NCI-H526 treated with DMSO at 0.1 percent for 48 hours (cell line): ENCODE data around the gene LHX8.
A peak's percentile ranks its signal among the peaks of the same experiment; 100 is the strongest.
"Not testable (repeated sequence)": the region's sequence is repeated elsewhere in the genome, so short reads cannot be mapped to it uniquely, and the experiment has no call there.

Experiments used
- DNase-seq: peaks from one replicate; lab custom pipeline; 2025; lab: John Stamatoyannopoulos, UW

The LHX8 gene

DNA sequence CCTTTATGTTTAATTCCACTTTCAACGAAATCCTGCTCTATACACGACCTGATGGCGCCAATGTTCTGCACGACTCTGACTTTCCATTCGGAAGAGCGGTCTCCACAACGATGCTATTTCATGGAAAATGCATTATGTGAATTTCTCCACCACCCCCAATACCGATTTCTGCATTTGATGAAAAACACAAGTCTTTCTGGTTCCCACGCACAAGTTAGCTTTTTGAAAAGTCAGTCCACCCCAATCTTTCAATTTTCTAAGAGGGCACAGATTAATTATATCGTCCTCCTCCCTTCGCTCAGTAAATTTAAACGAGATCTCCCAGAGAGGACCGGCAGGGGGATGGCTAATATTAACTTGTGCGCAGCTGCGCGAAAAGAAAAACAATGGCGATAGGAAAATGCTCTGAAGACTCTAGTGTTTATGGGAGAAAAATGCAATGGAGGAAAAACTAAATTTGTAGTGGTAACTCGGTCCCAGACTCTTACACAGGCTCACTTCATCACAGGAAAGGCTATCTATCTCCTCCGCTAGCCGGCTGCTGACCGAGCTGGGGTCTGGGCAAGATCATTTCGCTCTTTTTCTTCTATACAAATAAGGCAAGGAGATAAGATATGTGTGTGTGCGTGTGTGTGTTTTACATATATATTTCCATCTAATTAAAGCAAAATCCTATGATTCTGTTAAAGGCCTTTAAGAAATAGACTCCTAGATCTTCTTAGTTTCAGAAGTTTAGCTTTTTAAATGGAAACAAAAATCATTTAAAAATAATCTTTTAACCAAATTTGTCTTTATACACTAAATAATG lies 1.2 kb upstream of the LHX8 start:
- peak; percentile 19 for DNase-seq

GRCh38 chr1:75134647-75135572 lies 722 bp downstream of the LHX8 start:
- DNase-seq, result no peak

DNA sequence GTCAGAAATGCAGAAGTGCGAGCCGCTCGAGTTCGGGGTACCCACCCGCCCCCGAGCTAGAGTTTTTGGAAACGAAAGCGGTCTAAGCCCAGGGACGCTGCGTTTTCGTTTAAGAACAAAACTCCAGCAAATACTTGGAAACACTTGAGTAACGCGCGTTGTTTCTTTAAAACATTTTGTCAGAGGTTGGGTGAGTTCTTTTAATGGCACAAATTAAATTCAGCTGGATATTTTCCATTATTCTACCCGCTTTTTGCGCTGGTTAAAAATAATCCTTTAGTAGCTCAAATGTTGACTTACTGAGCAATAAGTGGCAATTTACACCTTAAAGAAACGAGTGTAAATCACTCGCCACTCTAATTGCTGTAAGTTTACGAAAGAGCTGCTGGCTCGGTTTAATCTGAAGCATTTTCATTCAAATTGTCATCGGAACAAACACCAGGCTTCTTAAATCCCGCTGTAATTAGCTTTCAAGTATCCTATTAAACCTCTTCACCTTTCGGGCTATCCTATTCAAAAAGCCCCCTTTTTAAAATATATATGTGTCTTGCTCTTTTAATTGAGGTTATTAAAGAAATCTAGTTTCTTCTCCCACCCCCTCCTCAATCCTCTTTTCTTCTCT lies 1.5 kb downstream of the LHX8 start:
- DNase-seq, result no peak

DNA sequence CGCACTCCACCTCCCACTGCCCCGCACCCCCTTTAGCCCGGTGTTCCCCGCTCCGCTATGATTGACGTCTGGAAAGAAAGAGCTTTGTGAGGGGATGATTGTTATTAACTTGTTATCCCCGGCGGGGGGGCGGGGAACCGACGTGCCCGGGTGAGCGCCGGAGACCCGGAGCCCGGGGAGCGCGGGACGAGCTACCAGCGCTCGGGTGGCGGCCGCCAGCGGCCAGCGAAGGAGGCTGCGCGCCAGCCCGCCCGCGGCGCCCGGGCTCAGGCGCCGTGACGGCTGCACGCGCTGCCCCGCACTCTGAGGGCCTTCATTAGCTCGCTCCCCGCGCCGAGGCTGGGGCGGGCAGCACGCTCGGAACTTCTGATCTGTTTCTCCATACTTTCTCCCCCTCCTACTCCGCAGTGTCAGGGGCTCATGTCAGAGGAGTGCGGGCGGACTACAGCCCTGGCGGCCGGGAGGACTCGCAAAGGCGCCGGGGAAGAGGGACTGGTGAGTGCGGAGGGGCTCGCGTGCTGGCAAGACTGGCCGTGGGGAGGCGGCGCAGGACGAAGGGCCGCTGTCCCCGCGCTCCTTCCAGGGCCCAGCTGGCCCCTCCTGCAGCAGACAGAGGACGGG lies 2.1 kb downstream of the LHX8 start:
- DNase-seq, result no peak

DNA sequence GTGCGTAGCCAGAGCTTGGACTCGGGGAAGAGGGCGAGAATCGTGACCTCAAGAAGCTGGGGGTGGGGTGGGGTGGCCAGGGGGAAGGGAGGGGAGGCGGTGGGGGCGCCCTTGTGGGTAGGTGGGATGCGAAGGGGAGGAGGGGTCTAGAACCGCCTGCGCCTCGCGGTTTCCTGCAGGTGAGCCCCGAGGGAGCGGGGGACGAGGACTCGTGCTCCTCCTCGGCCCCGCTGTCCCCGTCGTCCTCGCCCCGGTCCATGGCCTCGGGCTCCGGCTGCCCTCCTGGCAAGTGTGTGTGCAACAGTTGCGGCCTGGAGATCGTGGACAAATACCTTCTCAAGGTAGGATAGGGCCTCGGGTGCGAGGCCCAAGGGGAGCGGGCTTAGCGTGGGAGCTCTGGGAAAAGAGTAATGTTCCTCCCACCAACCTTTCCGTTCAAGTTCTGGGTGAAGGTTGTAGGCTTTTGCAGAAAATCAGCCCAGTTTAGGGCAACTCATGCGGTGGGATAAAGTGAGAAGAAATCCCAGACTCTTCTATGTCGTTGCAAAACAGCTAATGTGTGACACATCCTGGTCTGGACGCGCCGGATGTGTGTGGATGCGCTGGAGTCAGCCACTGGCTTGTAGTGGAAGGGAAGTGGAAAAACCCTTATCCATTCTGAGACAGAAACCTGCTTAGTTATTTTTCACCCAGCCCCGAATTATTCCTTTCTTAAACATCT lies 2.9 kb downstream of the LHX8 start:
- DNase-seq, result no peak

- no peak for DNase-seq
These were observed 17.9 kb downstream of the LHX8 start for GRCh38 chr1:75152092-75152491.

- DNase-seq, result no peak
These were observed 25.0 kb downstream of the LHX8 start for GRCh38 chr1:75159154-75159553.

- DNase-seq, result no peak
These were observed 31.1 kb downstream of the LHX8 start for GRCh38 chr1:75165264-75165663.

DNA sequence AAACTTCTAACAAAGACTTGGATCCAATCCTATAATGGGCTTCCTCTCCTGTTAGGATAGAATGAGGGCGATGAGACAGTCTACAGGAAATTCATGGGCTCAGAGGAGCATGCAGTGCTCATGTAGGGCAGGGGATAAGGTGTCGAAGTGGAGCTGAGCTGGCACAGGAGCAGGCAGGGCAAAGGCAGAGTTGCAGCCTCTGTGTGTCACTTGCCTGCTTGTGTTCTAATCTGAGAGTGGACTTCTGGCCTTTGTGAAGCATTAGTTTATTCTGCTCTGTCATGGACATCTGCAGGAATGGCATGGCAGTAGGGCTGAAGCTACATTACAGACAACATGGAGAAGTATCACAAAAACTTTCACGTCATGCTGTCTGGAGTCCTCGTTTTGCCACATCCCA lies 32.6 kb downstream of the LHX8 start:
- no peak for DNase-seq

DNA sequence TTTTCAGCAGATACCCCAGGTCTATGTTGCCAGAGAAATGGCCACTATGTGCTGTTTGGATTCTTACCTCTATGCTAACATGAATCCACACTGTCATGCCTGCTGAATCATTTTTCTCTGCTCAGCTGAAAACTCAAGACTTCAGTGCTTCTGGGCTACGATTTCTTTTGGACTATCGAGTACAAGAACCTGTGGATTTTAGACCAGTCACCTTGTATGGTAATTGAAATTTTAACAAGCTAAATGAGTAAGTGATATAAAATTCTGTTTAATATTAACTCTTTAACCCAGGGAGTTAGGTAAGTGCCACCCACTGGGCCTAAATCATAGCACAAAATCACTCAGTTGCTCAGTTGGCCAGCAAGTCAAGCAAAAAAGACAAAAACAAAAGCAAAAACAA lies 35.8 kb downstream of the LHX8 start:
- DNase-seq, result no peak

DNA sequence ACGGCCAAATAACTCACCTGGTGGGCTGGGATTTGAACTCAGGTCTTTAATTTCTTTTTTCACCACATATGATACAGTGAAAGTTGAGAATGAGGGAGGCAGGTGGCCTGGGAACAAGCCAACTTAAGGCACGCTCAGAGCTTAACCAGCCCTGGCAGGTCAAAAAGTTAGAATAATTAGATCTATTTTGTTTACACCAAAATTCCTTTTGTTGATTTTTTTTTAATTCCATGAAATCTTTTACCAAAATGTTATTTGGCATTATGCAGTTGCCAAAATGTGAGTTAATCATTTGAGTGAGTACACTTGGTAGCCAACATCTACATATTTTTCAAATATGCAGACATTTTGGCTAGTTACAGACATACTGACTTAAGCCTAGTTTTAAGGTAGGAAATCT lies 36.8 kb downstream of the LHX8 start:
- no peak for DNase-seq

DNA sequence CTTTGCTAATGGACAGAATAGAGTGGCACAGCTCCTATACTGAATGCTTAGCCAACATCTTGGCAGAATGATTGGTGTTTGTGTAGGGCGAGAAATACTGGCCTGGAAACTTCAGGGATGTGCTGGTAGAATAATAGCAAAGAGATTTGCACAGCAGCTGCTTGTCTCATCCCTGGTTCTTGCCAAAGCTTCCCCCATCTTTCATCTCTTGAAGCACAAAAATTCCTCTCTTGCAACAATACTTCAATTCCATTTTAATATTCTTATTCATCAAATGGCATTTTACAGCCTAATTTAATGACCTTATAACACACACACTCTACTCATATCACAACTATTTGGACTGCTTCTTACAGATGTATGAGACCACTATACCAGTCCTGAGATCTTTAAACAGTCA lies 37.7 kb downstream of the LHX8 start:
- no peak for DNase-seq

- DNase-seq, result no peak
These were observed 38.4 kb downstream of the LHX8 start for GRCh38 chr1:75172556-75172955.

DNA sequence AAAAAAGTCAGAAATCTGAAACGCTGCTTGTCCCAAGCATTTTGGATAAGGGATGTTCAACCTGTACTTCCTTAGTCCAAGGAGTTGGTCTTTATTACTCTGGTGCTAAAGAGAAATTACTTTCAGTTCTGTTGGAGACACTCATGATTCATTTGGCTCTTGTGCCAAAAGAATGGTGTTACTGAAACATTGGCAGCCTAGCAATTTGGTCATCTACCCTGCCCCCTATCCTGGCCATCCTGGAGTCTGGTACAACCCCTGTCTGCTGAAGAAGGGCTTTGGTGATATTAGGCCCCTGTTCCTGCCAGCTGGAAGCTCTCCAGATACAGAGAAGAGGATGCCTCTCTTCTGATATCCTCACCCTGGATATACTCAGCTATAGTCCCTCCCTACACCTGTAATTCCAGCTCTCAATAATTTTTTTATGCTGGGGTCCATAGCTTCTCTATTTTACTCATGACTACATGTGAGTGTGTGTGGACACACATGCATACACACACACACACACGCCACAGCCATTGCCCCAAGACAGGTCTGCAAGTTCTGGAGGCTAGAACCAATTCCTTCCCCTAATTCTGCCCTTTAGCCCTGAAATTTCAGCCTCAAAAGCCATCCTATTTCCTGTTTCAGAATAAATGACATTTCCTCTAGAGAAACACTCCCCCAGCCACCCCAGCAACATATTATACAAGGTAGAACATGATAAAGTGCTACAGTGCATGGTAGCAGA lies 40.0 kb downstream of the LHX8 start:
- no peak for DNase-seq

GRCh38 chr1:75181214-75181955 lies 47.2 kb downstream of the LHX8 start:
- not testable (repeated sequence) for DNase-seq

DNA sequence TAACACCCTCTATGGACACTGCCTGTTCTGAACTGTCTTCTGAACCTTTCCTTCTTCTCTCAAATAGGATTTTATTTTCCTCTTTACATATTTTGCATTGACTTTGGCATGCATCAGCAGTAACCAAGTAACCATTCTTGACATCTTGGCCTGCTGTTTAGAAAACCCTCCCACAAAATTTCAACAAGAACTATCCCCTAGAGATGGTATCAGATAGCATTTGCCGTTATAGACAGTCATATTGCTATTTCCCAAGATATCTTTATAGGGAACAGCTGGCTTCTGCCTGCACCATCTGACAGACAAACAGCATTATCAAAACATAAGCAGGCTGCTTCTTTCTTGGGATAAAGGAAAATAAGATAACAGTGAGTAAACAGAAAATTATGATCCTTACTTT lies 54.7 kb downstream of the LHX8 start:
- DNase-seq, result no peak

- no peak for DNase-seq
These were observed 64.0 kb downstream of the LHX8 start for GRCh38 chr1:75198163-75198562.

DNA sequence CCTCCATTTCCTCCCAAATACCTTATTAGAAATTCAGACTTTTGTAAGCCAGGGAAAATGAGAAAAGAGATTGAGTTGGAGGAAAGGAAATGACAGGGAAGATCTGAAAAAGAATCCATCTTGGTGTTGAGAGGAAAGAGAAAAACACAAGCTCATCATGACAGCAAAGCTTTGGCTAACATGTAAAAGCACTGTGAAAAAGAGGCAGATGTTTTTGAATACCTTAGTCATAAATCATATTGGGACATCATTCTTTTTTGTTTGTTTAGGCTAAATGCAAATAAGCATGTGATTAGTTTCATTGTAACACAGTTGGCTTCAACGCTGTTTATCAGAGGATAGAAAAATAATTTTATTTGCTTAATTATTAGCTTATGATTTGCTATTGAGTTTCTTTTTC lies 64.6 kb downstream of the LHX8 start:
- peak; percentile 16 for DNase-seq

DNA sequence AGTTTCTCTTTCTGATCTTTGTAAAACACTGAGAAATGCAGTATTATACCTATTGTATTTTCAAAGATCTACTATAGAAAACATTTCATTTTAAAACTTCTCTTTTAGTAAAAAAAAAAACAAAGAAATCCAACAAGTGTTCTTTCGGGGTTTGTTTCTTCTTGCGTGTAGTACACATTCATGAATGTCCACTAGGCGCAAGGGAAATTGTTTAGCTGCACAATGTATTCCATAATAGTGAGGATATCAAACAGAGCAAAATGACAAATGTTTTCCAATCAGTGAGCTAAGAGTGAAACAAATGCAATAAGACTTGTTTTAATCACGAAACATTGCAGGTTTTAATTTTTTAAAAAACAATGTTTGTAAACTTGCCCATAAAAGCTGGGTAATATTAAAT lies 68.6 kb downstream of the LHX8 start:
- no peak for DNase-seq
